HepG2 (cell line): ENCODE data around the gene CADM2. TPM values are rescaled to one million over a fixed set of nuclear protein-coding genes. Genes with fewer than 3 reads are reported as not detected.

Experiments used
- ATAC-seq: fragments of 200-7000 bp; cut with Tn5 transposase; 3 replicates; pipeline ENCODE4 v1.9.1; 2020; ENCODE audit warnings: mild to moderate bottlenecking, moderate library complexity
- BruUV-seq: library from RNA; stranded (reverse); fragments of 400-500 nt; replicated peaks from 2 replicates; lab custom pipeline; 2021; lab: Mats Ljungman, UMichigan
- CTCF ChIA-PET: fragments of 300-600 bp; formaldehyde crosslinking; extraction: SDS; loops from one replicate; lab custom pipeline; 2021; ENCODE audit warnings: low total read pairs, inconsistent platforms, low intra/inter-chr PET ratio; lab: Yijun Ruan, JAX
- POLR2A ChIA-PET: fragments of 350-600 bp; sonication (Branson Sonifier 250); formaldehyde crosslinking; loops from one replicate; lab custom pipeline; 2020; ENCODE audit warnings: antibody characterized with exemption, inconsistent platforms; lab: Yijun Ruan, JAX
- DNase-seq: peaks from one replicate; pipeline ENCODE4 v3.0.0-alpha.2; 2015; ENCODE audit warnings: low spot score
- FAIRE-seq: peaks from 3 replicates; lab custom pipeline; 2011; peaks lifted over from hg19 to GRCh38; lab: Jason Lieb, UNC
- H2AFZ ChIP-seq: one replicate; pipeline ENCODE4 v1.6.1; 2011; ENCODE audit warnings: low read length, inconsistent platforms
- H3K27ac ChIP-seq: fragments of 300-600 bp; 3 replicates; pipeline ENCODE4 v1.8.0; 2011; ENCODE audit warnings: mixed run types, mild to moderate bottlenecking, mixed read lengths, low read length, inconsistent platforms; ENCODE audit not compliant: insufficient read depth; ENCODE audit errors: extremely low read length
- H3K27me3 ChIP-seq, 2 experiments: fragments of 200-600 bp in 1 of 2; 2 replicates in 1 of 2; 3 replicates in 1 of 2; pipeline versions ENCODE4 v1.6.0 to v1.8.0; 2011; ENCODE audit warnings: low read length in 2 of 2, mild to moderate bottlenecking in 2 of 2, moderate library complexity in 2 of 2, inconsistent platforms in 1 of 2; ENCODE audit not compliant: insufficient read depth in 2 of 2, control insufficient read depth in 1 of 2
- H3K36me3 ChIP-seq, 2 experiments: fragments of 200-600 bp in 1 of 2; replicated peaks in 1 of 2; 2 replicates in 1 of 2; 3 replicates in 1 of 2; pipeline versions ENCODE4 v1.5.1 to v1.8.0; 2011; ENCODE audit warnings: low read length in 2 of 2, inconsistent platforms in 1 of 2; ENCODE audit not compliant: insufficient read depth in 2 of 2, control insufficient read depth in 1 of 2
- H3K4me1 ChIP-seq: 2 replicates; pipeline ENCODE4 v1.5.1; 2012; ENCODE audit warnings: low read length, inconsistent platforms; ENCODE audit not compliant: insufficient read depth
- H3K4me2 ChIP-seq: 2 replicates; pipeline ENCODE4 v1.6.0; 2011; ENCODE audit warnings: low read depth, low read length, inconsistent platforms
- H3K4me3 ChIP-seq, 3 experiments: fragments of 200-600 bp in 1 of 3; sonication (generic), shearing (Covaris generic) in 1 of 3; replicated peaks in 1 of 3; 2 replicates each; pipeline ENCODE4 v1.5.1; 2011 to 2016; ENCODE audit warnings: low read length in 3 of 3, inconsistent platforms in 2 of 3, low read depth in 2 of 3, mild to moderate bottlenecking in 2 of 3, control low read depth in 1 of 3, mixed read lengths in 1 of 3; ENCODE audit not compliant: insufficient read depth in 1 of 3
- H3K79me2 ChIP-seq: one replicate; pipeline ENCODE4 v1.6.1; 2011; ENCODE audit warnings: low read length, inconsistent platforms; ENCODE audit not compliant: insufficient read depth
- H3K9ac ChIP-seq: 2 replicates; pipeline ENCODE4 v1.6.0; 2011; ENCODE audit warnings: mild to moderate bottlenecking, low read depth, low read length, inconsistent platforms; ENCODE audit not compliant: insufficient read depth
- H3K9me3 ChIP-seq: 2 replicates; pipeline ENCODE4 v1.5.1; 2012; ENCODE audit warnings: mild to moderate bottlenecking, low read length
- H4K20me1 ChIP-seq: 2 replicates; pipeline ENCODE4 v1.6.0; 2011; ENCODE audit warnings: inconsistent platforms, mild to moderate bottlenecking, low read length, moderate library complexity; ENCODE audit not compliant: insufficient read depth
- AFF4 ChIP-seq: sonication (generic); formaldehyde crosslinking; IDR thresholded peaks from 2 replicates; pipeline ENCODE4 v1.4.0; 2020; ENCODE audit warnings: missing genetic modification reagents
- CENPX ChIP-seq: sonication (generic); formaldehyde crosslinking; IDR thresholded peaks from 2 replicates; pipeline ENCODE4 v1.9.0; 2021; ENCODE audit warnings: mild to moderate bottlenecking, missing genetic modification reagents, moderate library complexity
- DDIT3 ChIP-seq: sonication (generic); formaldehyde crosslinking; IDR thresholded peaks from 2 replicates; pipeline ENCODE4 v1.4.0; 2020; ENCODE audit warnings: mild to moderate bottlenecking, missing genetic modification reagents
- ISX ChIP-seq: sonication (generic); formaldehyde crosslinking; conservative IDR thresholded peaks from 2 replicates; pipeline ENCODE4 v1.5.0; 2020; ENCODE audit warnings: missing genetic modification reagents
- NR3C1 ChIP-seq: sonication (generic); formaldehyde crosslinking; IDR thresholded peaks from 2 replicates; pipeline ENCODE4 v1.4.0; 2020; ENCODE audit warnings: missing genetic modification reagents
- POLR2G ChIP-seq: fragments of 200-400 bp; formaldehyde crosslinking; IDR thresholded peaks from 2 replicates; pipeline ENCODE4 v1.6.1; 2018; ENCODE audit warnings: mild to moderate bottlenecking, low read depth, low read length, moderate library complexity
- ZMYM3 ChIP-seq: sonication (generic); formaldehyde crosslinking; IDR thresholded peaks from 2 replicates; pipeline ENCODE4 v1.5.1; 2020; ENCODE audit warnings: mild to moderate bottlenecking, missing genetic modification reagents
- WGBS: methylation state at CpG from one replicate; pipeline ENCODE4 v1.1.6; 2017; ENCODE audit warnings: low lambda C conversion rate; 5-methylcytosine and 5-hydroxymethylcytosine counted together
- in situ Hi-C: cut with HindIII; loops from 2 replicates; pipeline ENCODE4 v1.10.0; 2017; ENCODE audit warnings: low pct_unique_long_range_greater_than_20kb; ENCODE audit not compliant: extremely low pct_ligation_motif_present
- intact Hi-C: fragments of 100-400 bp; cut with micrococcal nuclease; formaldehyde crosslinking; loops from one replicate; pipeline ENCODE4 v1.10.0; 2022; ENCODE audit not compliant: unreplicated experiment
- polyA plus RNA-seq, 8 experiments: library from polyadenylated mRNA; depleted of rRNA in 3 of 8; stranded (reverse) in 7 of 8; unstranded in 1 of 8; fragments of >200 nt; fragmentation: Illumina TruSeq in 4 of 8; extraction: Trizol in 4 of 8; gene quantifications; 2 replicates each; pipeline versions ENCODE4 v1.2.1 to v1.2.3, GENCODE V29; 2011 to 2016; ENCODE audit warnings: low read depth in 4 of 8, missing spikeins in 1 of 8, mixed read lengths in 1 of 8; ENCODE audit not compliant: insufficient read depth in 1 of 8
- total RNA-seq, 5 experiments: library from RNA; depleted of rRNA; stranded (reverse); fragments of >200 nt; fragmentation: Illumina TruSeq; extraction: Trizol; gene quantifications; 2 replicates each; pipeline ENCODE4 v1.2.3, GENCODE V29; 2016; ENCODE audit warnings: low read depth in 1 of 5
- TF ChIP-seq, protein P1 (sequence below): IDR thresholded peaks from 2 replicates; pipeline ENCODE4 v1.6.1; 2016; ENCODE audit warnings: low read depth

CADM2 gene
- total and polyA plus RNA-seq, 2 of the 13 experiments (the other 11 are each of a cell fraction or from before 2014, with no cell fraction given), result not detected

GRCh38 chr3:85678713-85679112 lies 719.9 kb downstream of the CADM2 start (continued):
- TF ChIP-seq, protein P1, sequence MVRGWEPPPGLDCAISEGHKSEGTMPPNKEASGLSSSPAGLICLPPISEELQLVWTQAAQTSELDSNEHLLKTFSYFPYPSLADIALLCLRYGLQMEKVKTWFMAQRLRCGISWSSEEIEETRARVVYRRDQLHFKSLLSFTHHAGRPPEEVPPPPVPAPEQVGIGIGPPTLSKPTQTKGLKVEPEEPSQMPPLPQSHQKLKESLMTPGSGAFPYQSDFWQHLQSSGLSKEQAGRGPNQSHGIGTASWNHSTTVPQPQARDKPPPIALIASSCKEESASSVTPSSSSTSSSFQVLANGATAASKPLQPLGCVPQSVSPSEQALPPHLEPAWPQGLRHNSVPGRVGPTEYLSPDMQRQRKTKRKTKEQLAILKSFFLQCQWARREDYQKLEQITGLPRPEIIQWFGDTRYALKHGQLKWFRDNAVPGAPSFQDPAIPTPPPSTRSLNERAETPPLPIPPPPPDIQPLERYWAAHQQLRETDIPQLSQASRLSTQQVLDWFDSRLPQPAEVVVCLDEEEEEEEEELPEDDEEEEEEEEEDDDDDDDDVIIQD, result no peak
- TF ChIP-seq ZMYM3 (CRISPR knock-in tag) (no peak), POLR2G (no peak)

GRCh38 chr3:85681906-85682305 lies 723.1 kb downstream of the CADM2 start:
- BruUV-seq, result no TSS peak
- intact Hi-C loops (no loop called here), in situ Hi-C loops (no loop called here)
- no peak for FAIRE-seq
- Histone ChIP-seq H2AFZ (no peak overlapping the region), H3K4me1 (no peaks in the 10 kb centered on the region), H3K27ac (no peak overlapping the region), H3K4me3 (no peak overlapping the region), H3K27me3 (no peaks in the 10 kb centered on the region), H3K4me2 (no peak overlapping the region), H3K9ac (no peak overlapping the region), H4K20me1 (no peaks in the 10 kb centered on the region), H3K36me3 (no peaks in the 10 kb centered on the region), H3K79me2 (no peaks in the 10 kb centered on the region), H3K9me3 (no peaks in the 10 kb centered on the region)
- TF ChIP-seq ZMYM3 (CRISPR knock-in tag) (no peak), DDIT3 (CRISPR knock-in tag) (no peak), CENPX (CRISPR knock-in tag) (no peak), NR3C1 (CRISPR knock-in tag) (no peak), ISX (CRISPR knock-in tag) (no peak), AFF4 (no peak)
- POLR2A ChIA-PET, result no interaction called here
- WGBS, result 0% methylated on average over 1 of the region's 1 CpG
- no peak for ATAC-seq
- no peak for DNase-seq
- CTCF ChIA-PET, result no interaction called here
